Panc1 (cell line): ENCODE measurements around the gene HSD17B14. TPM values are rescaled to one million over a fixed set of nuclear protein-coding genes. Genes with fewer than 3 reads are reported as not detected.

Source experiments
- ATAC-seq: fragments of 200-7000 bp; cut with Tn5 transposase; 2 replicates; pipeline ENCODE4 v1.9.1; 2020; ENCODE audit warnings: mild to moderate bottlenecking, moderate library complexity
- BruUV-seq: library from RNA; stranded (reverse); fragments of 400-500 nt; replicated peaks from 2 replicates; lab custom pipeline; 2021; lab: Mats Ljungman, UMichigan
- CTCF ChIA-PET: fragments of 300-600 bp; sonication (Branson Sonifier 250); formaldehyde crosslinking; loops from one replicate; lab custom pipeline; 2022; ENCODE audit warnings: antibody characterized with exemption; lab: Charles Lee
- POLR2A ChIA-PET: fragments of 300-600 bp; sonication (Branson Sonifier 250); formaldehyde crosslinking; loops from one replicate; lab custom pipeline; 2022; ENCODE audit warnings: antibody characterized with exemption; lab: Charles Lee
- DNase-seq: peaks from one replicate; pipeline ENCODE4 v3.0.0-alpha.2; 2010; ENCODE audit warnings: low read depth, low spot score
- H3K27ac ChIP-seq: 2 replicates; pipeline ENCODE4 v1.5.1; 2011; ENCODE audit warnings: mild to moderate bottlenecking, low read length, inconsistent platforms
- H3K27me3 ChIP-seq: fragments of 200-500 bp; sonication (Bioruptor generic); 2 replicates; pipeline ENCODE4 v1.6.0; 2014; ENCODE audit warnings: low read length, inconsistent platforms; ENCODE audit not compliant: control insufficient read depth, insufficient read depth
- H3K36me3 ChIP-seq: fragments of 200-500 bp; sonication (Bioruptor generic); 2 replicates; pipeline ENCODE4 v1.5.1; 2014; ENCODE audit warnings: inconsistent platforms, mild to moderate bottlenecking, low read length, moderate library complexity; ENCODE audit not compliant: control insufficient read depth, insufficient read depth
- H3K4me1 ChIP-seq: 2 replicates; pipeline ENCODE4 v1.5.1; 2011; ENCODE audit warnings: inconsistent platforms, mild to moderate bottlenecking, low read length, moderate library complexity; ENCODE audit not compliant: control insufficient read depth, insufficient read depth
- H3K4me3 ChIP-seq, 2 experiments: 2 replicates each; pipeline ENCODE4 v1.5.1; 2011 to 2012; ENCODE audit warnings: low read depth in 2 of 2, low read length in 2 of 2, mild to moderate bottlenecking in 2 of 2, inconsistent platforms in 1 of 2, moderate library complexity in 1 of 2
- H3K9me3 ChIP-seq: fragments of 200-500 bp; sonication (Bioruptor generic); 2 replicates; pipeline ENCODE4 v1.5.1; 2014; ENCODE audit warnings: low read depth, mild to moderate bottlenecking, inconsistent platforms, low read length, moderate library complexity; ENCODE audit not compliant: control insufficient read depth, insufficient read depth
- CTCF ChIP-seq: fragments of 450-650 bp; IDR thresholded peaks from 2 replicates; pipeline ENCODE4 v1.5.1; 2017; ENCODE audit warnings: mild to moderate bottlenecking
- POLR2AphosphoS5 ChIP-seq: IDR thresholded peaks from 2 replicates; pipeline ENCODE4 v1.6.1; 2012; ENCODE audit warnings: mild to moderate bottlenecking, low read depth, low read length, moderate library complexity
- REST ChIP-seq, 2 experiments: IDR thresholded peaks; 2 replicates each; pipeline ENCODE4 v1.6.1; 2011 to 2012; ENCODE audit warnings: low read depth in 2 of 2, control low read depth in 1 of 2, low read length in 1 of 2, mild to moderate bottlenecking in 1 of 2, moderate library complexity in 1 of 2; ENCODE audit not compliant: insufficient read depth in 1 of 2
- SIN3A ChIP-seq: IDR thresholded peaks from 2 replicates; pipeline ENCODE4 v1.6.1; 2012; ENCODE audit warnings: low read depth, mild to moderate bottlenecking, low read length, moderate library complexity, borderline replicate concordance; ENCODE audit not compliant: insufficient read depth
- TCF7L2 ChIP-seq: IDR thresholded peaks from 2 replicates; pipeline ENCODE4 v1.6.1; 2011; ENCODE audit warnings: mild to moderate bottlenecking, low read depth, low read length, inconsistent platforms
- in situ Hi-C: cut with HindIII; loops from 2 replicates; pipeline ENCODE4 v1.10.0; 2016; ENCODE audit warnings: low sequenced_read_pairs, low pct_unique_long_range_greater_than_20kb
- intact Hi-C: fragments of 100-400 bp; cut with micrococcal nuclease; formaldehyde crosslinking; loops from one replicate; pipeline ENCODE4 v1.10.0; 2022; ENCODE audit not compliant: unreplicated experiment
- total RNA-seq: library from RNA; stranded (reverse); gene quantifications from one replicate; pipeline ENCODE4 v1.2.1, GENCODE V29; 2021; ENCODE audit not compliant: unreplicated experiment

Gene HSD17B14
- total RNA-seq, 1 experiment from 2014 or later: 20.8 TPM

GRCh38 chr19:48780631-48781391, 55.5 kb downstream of the HSD17B14 start:
- intact Hi-C loops: loop anchor here (10.0 kb wide), 1 partner anchor 194 kb away; no protein-coding TSS in a partner anchor
- Histone ChIP-seq H3K9me3 (no peaks in the 10 kb centered on the region), H3K4me1 (no peaks in the 10 kb centered on the region), H3K36me3 (no peaks in the 10 kb centered on the region), H3K27ac (no peak overlapping the region), H3K27me3 (no peaks in the 10 kb centered on the region), H3K4me3 (no peak overlapping the region)
- POLR2A ChIA-PET: no interaction called here
- TF ChIP-seq TCF7L2 (no peak), POLR2AphosphoS5 (no peak), SIN3A (no peak), REST (IDR thresholded peaks at IDR 0.05; ENCODE audit: insufficient read depth in 1 of 2, low read depth in 2 of 2, low read length in 1 of 2) (no peak)
- no peak for DNase-seq
- in situ Hi-C loops: no loop called here
- CTCF ChIA-PET: no interaction called here
- BruUV-seq: no TSS peak
- 0 out of 2 replicates have a peak, but pooled peaks have one; percentile 19 for ATAC-seq

- TF ChIP-seq CTCF (no peak), TCF7L2 (no peak), SIN3A (no peak), REST (IDR thresholded peaks at IDR 0.05; ENCODE audit: insufficient read depth in 1 of 2, low read depth in 2 of 2, low read length in 1 of 2) (no peak), POLR2AphosphoS5 (no peak)
Measured at GRCh38 chr19:48779636-48780035, 56.7 kb downstream of the HSD17B14 start.

More at GRCh38 chr19:48779636-48780035, 56.7 kb downstream of the HSD17B14 start:
- Histone ChIP-seq H3K27ac (no peak overlapping the region), H3K4me3 (no peak overlapping the region), H3K4me1 (no peaks in the 10 kb centered on the region), H3K9me3 (no peaks in the 10 kb centered on the region), H3K27me3 (no peaks in the 10 kb centered on the region), H3K36me3 (no peaks in the 10 kb centered on the region)
- ChIA-PET POLR2A (interaction anchor here (0.6 kb wide), 1 partner anchor 35 kb away, joined by 3 read pairs; no protein-coding TSS in a partner anchor), CTCF (interaction anchor here (1.1 kb wide), 1 partner anchor 63 kb away, joined by 8 read pairs; no protein-coding TSS in a partner anchor)
- DNase-seq: no peak
- BruUV-seq: no TSS peak
- intact Hi-C loops: loop anchor here (10.0 kb wide), 1 partner anchor 195 kb away; no protein-coding TSS in a partner anchor
- ATAC-seq: no peak
- in situ Hi-C loops: no loop called here
